ENCODE results near the gene TBC1D16. TPM values are rescaled to one million over a fixed set of nuclear protein-coding genes. Genes with fewer than 3 reads are reported as not detected.
"Not testable (repeated sequence)": the region's sequence is repeated elsewhere in the genome, so short reads cannot be mapped to it uniquely, and the experiment has no call there.

The TBC1D16 gene
- total and polyA plus RNA-seq, 8 donors, result 17.3 to 49.1 (median 31.3) TPM

DNA sequence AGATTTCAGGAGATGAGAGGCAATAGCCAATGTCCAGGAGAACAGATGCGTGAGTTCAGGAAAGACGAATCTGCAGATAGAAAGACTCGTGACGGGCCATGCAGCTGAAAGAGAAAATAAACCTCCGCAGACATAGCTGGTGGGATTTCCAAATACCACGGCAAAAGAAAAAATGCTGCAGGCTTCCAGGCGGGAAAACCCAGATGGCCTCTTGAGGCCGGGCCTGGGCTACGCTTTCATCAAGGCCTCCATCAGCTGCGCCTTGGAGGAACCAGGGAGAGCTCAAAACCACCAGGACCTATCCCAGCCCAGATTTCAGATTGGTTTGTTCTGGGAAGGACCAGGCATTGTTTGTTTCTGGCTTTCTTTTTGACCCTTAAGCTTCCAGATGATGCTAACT is 17.4 kb upstream of the TBC1D16 start:
- DNase-seq, result no peak
- no peak overlapping the region for H3K4me3 ChIP-seq
- no peak for ATAC-seq
- intact Hi-C loops (cut with DNase I), result no loop called here
- no peak overlapping the region for H3K27ac ChIP-seq
- H3K9me3 ChIP-seq, result no peaks in the 10 kb centered on the region
- no peaks in the 10 kb centered on the region for H3K27me3 ChIP-seq
- peaks cover 0 to 7% of the 10 kb centered on the region in 2 donors for H3K4me1 ChIP-seq
- no peak for TF ChIP-seq CTCF (IDR thresholded peaks at IDR 0.05)
- peaks cover 0 to 10% of the 10 kb centered on the region in 2 donors for H3K36me3 ChIP-seq

GRCh38 chr17:80051681-80052080 is 16.0 kb upstream of the TBC1D16 start:
- H3K27ac ChIP-seq, result no peak overlapping the region
- DNase-seq (no peak), ATAC-seq (no peak)
- H3K4me1 ChIP-seq, result peaks cover 0 to 7% of the 10 kb centered on the region in 2 donors
- no peak for TF ChIP-seq CTCF (IDR thresholded peaks at IDR 0.05)
- no peaks in the 10 kb centered on the region for H3K9me3 ChIP-seq
- intact Hi-C loops (cut with DNase I), result no loop called here
- no peaks in the 10 kb centered on the region for H3K27me3 ChIP-seq
- no peak overlapping the region for H3K4me3 ChIP-seq
- peaks cover 0 to 10% of the 10 kb centered on the region in 2 donors for H3K36me3 ChIP-seq

GRCh38 chr17:80050706-80051105 is 15.0 kb upstream of the TBC1D16 start:
- no peak for TF ChIP-seq CTCF (IDR thresholded peaks at IDR 0.05)
- intact Hi-C loops (cut with DNase I), result no loop called here
- peaks cover 0 to 10% of the 10 kb centered on the region in 2 donors for H3K36me3 ChIP-seq
- no peaks in the 10 kb centered on the region for H3K27me3 ChIP-seq
- no peak overlapping the region for H3K27ac ChIP-seq
- DNase-seq (no peak), ATAC-seq (no peak)
- H3K9me3 ChIP-seq, result no peaks in the 10 kb centered on the region
- H3K4me1 ChIP-seq, result peaks cover 0 to 7% of the 10 kb centered on the region in 2 donors
- H3K4me3 ChIP-seq, result no peak overlapping the region

DNA sequence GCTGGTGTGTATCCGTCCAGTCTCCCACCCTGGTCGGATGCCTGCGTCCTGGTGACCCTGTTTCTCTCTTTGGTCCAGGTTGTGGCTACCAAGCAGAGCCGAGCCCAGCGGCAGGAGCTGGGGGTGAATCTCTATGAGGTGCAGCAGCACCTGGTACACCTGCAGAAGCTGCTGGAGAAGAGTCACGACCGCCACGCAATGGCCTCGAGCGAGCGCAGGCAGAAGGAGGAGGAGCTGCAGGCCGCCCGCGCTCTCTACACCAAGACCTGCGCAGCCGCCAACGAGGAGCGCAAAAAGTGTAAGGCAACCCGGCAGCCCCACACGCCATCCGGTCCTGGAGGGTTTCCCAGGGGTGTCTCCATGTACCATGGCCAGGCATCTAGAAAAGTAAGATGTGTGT is 14.3 kb upstream of the TBC1D16 start:
- no peak for DNase-seq

DNA sequence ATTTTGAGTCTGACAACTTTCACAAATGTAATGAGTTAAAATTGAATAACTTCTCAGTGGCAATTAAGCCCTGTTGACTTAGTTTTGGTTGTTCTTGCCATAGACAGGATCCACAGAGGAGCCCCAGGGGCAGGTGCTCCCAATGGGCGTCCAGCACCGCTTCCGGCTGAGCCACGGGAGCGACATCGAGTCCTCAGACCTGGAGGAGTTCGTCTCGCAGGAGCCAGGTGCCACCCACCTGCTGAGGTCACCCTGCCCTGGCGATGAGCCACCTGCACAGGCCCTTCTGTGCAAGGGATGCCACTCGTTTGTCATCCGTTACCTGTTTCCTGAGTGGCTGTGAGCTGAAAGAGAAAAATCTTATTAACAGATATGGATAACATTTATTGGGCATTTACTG is 11.5 kb upstream of the TBC1D16 start:
- no peak for TF ChIP-seq CTCF (IDR thresholded peaks at IDR 0.05)
- H3K27me3 ChIP-seq, result no peaks in the 10 kb centered on the region
- no peak overlapping the region for H3K4me3 ChIP-seq
- peaks cover 0 to 4% of the 10 kb centered on the region in 2 donors for H3K9me3 ChIP-seq
- no peaks in the 10 kb centered on the region for H3K4me1 ChIP-seq
- ATAC-seq, result no peak
- intact Hi-C loops (cut with DNase I), result no loop called here
- H3K27ac ChIP-seq, result no peak overlapping the region
- DNase-seq, result no peak
- peaks cover 0 to 13% of the 10 kb centered on the region in 2 donors for H3K36me3 ChIP-seq

More for the DNA sequence above, 14.3 kb upstream of the TBC1D16 start:
- ATAC-seq, result no peak
- H3K27me3 ChIP-seq, result no peaks in the 10 kb centered on the region
- H3K27ac ChIP-seq, result no peak overlapping the region
- peaks cover 0 to 10% of the 10 kb centered on the region in 2 donors for H3K36me3 ChIP-seq
- TF ChIP-seq CTCF (IDR thresholded peaks at IDR 0.05), result no peak
- no peak overlapping the region for H3K4me3 ChIP-seq
- peaks cover 0 to 7% of the 10 kb centered on the region in 2 donors for H3K4me1 ChIP-seq
- no peaks in the 10 kb centered on the region for H3K9me3 ChIP-seq
- intact Hi-C loops (cut with DNase I), result no loop called here

GRCh38 chr17:80046709-80047108 is 11.0 kb upstream of the TBC1D16 start:
- intact Hi-C loops (cut with DNase I); H3K9me3 ChIP-seq; H3K4me3 ChIP-seq; H3K27me3 ChIP-seq; DNase-seq; H3K27ac ChIP-seq; ATAC-seq; H3K4me1 ChIP-seq: not testable (repeated sequence)
- peaks cover 0 to 16% of the 10 kb centered on the region in 2 donors for H3K36me3 ChIP-seq
